Spinal cord (tissue), 10 donors: ENCODE measurements around the gene CHIC2. TPM values are rescaled to one million over a fixed set of nuclear protein-coding genes. Genes with fewer than 3 reads are reported as not detected.

Experiments
- DNase-seq, 6 donors: peaks; one replicate each; pipeline versions ENCODE4 v3.0.0 to v3.0.0-alpha.2; 2013 to 2015; ENCODE audit warnings: low spot score in 6 of 6, low read depth in 4 of 6
- H3K27ac ChIP-seq: one replicate; pipeline ENCODE4 v1.5.1; 2013; ENCODE audit warnings: low read depth, low read length, control low read depth
- H3K27me3 ChIP-seq: one replicate; pipeline ENCODE4 v1.6.1; 2013; ENCODE audit warnings: low read length; ENCODE audit not compliant: control insufficient read depth, insufficient read depth
- H3K36me3 ChIP-seq: one replicate; pipeline ENCODE4 v1.6.1; 2013; ENCODE audit warnings: low read length; ENCODE audit not compliant: control insufficient read depth, insufficient read depth
- H3K4me1 ChIP-seq: one replicate; pipeline ENCODE4 v1.6.1; 2013; ENCODE audit warnings: low read length; ENCODE audit not compliant: control insufficient read depth, insufficient read depth
- H3K4me3 ChIP-seq: one replicate; pipeline ENCODE4 v1.5.1; 2013; ENCODE audit warnings: low read depth, low read length, control low read depth
- H3K9me3 ChIP-seq: one replicate; pipeline ENCODE4 v1.6.1; 2013; ENCODE audit warnings: low read length; ENCODE audit not compliant: control insufficient read depth, insufficient read depth
- WGBS: methylation state at CpG from one replicate; pipeline ENCODE4 v1.1.5; 2013; ENCODE audit warnings: missing lambda C conversion rate; ENCODE audit not compliant: insufficient coverage; 5-methylcytosine and 5-hydroxymethylcytosine counted together
- polyA plus RNA-seq, 2 donors: library from polyadenylated mRNA; unstranded; fragments of 120-200 nt; gene quantifications; one replicate each; pipeline ENCODE4 v1.2.1, GENCODE V29; 2013; ENCODE audit not compliant: insufficient read length in 2 of 2
- total RNA-seq, 2 donors: library from RNA; depleted of rRNA in 1 of 2; stranded (reverse); fragments of 120-200 nt in 1 of 2; fragments of >200 nt in 1 of 2; gene quantifications; one replicate each; pipeline versions ENCODE4 v1.2.3 to v1.2.4, GENCODE V29; 2013 to 2014
- donor health status: healthy.

CHIC2 gene
- total and polyA plus RNA-seq, 4 donors: 21.0 to 39.5 (median 27.5) TPM

- Histone ChIP-seq H3K27ac (no peak overlapping the region), H3K9me3 (no peaks in the 10 kb centered on the region), H3K4me1 (no peaks in the 10 kb centered on the region), H3K27me3 (no peaks in the 10 kb centered on the region), H3K4me3 (no peak overlapping the region), H3K36me3 (no peaks in the 10 kb centered on the region)
- DNase-seq: no peak
- no CpG with 5 or more reads among the region's 1 CpG for WGBS
Measured at GRCh38 chr4:54017974-54018373, 46.4 kb downstream of the CHIC2 start.

DNA sequence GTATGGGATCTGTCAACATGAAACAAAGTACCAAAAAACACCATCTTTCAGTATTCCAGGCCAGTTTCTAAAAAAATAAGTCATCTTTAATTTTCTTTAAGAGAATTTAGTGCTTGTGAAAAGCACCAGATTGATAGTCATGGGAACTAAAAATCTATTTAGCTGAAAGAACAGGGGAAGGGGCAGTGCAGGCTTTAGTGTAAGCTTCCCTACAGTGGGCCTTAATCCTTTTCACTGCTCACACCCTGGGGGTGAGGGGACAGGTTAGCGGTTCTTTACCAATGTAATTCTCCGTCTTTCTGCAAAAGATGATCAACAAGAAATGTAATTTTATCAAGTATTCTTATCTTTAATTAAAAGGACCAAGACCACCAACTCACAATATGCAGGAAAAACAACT is 47.1 kb downstream of the CHIC2 start:
- no peak for DNase-seq
- Histone ChIP-seq H3K4me1 (no peaks in the 10 kb centered on the region), H3K36me3 (no peaks in the 10 kb centered on the region), H3K27ac (no peak overlapping the region), H3K9me3 (no peaks in the 10 kb centered on the region), H3K27me3 (no peaks in the 10 kb centered on the region), H3K4me3 (no peak overlapping the region)
- WGBS: no CpG with 5 or more reads among the region's 2 CpGs

DNA sequence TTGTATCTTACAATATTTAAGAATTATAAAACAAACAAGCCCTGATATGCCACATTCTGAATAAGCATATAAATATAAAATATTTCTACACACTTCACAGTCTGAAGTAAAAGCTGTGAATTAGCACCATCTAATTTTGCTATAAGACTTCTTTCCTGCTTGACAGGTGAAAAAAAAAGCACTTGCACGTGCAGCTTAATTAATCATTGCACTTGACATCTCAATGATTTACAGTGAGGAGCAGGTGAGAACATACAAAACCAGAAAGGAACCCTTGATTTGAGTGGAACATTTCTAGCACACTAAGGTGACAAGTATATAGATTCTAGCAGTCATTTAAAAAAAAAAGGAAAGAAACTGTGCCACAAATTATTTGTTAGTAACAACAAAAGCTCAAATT is 47.9 kb downstream of the CHIC2 start:
- H3K4me1 ChIP-seq: no peaks in the 10 kb centered on the region
- H3K27ac ChIP-seq: no peak overlapping the region
- no peaks in the 10 kb centered on the region for H3K27me3 ChIP-seq
- no peaks in the 10 kb centered on the region for H3K9me3 ChIP-seq
- H3K36me3 ChIP-seq: no peaks in the 10 kb centered on the region
- DNase-seq: no peak
- no peak overlapping the region for H3K4me3 ChIP-seq
- no CpG with 5 or more reads among the region's 1 CpG for WGBS

- 40% methylated on average over 4 of the region's 10 CpGs for WGBS
- Histone ChIP-seq H3K4me3 (no peak overlapping the region), H3K4me1 (no peaks in the 10 kb centered on the region), H3K27me3 (no peaks in the 10 kb centered on the region), H3K9me3 (no peaks in the 10 kb centered on the region), H3K36me3 (no peaks in the 10 kb centered on the region), H3K27ac (no peak overlapping the region)
- DNase-seq: peak in 2 of 6 donors; percentile 46 to 69
Measured at GRCh38 chr4:54015423-54016030, 48.9 kb downstream of the CHIC2 start.

DNA sequence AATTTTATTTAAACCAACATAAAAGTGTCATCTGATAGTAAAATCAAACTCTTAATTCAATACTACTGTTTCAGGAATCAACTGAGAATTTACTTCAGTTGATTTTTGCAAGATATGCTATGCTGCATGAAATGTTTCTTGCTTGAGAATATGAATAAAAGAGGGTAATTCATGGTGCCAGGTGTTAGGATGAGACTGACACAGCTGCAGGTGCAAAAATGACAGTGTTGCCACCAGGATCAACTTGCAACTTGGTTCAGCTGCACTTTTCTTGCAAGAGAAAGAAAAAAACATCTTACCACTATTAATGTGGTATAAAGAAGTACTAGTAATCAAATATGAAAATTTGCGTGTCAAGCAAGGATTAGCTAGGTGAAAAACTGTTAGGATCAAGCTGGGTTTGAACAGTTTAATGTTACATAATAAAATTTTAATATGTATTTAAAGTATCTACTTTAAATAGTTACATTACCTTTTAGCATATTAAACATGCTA is 49.7 kb downstream of the CHIC2 start:
- H3K9me3 ChIP-seq: no peaks in the 10 kb centered on the region
- H3K4me1 ChIP-seq: no peaks in the 10 kb centered on the region
- no peak overlapping the region for H3K4me3 ChIP-seq
- no peak overlapping the region for H3K27ac ChIP-seq
- no peaks in the 10 kb centered on the region for H3K36me3 ChIP-seq
- no CpG with 5 or more reads among the region's 1 CpG for WGBS
- H3K27me3 ChIP-seq: no peaks in the 10 kb centered on the region
- peak in 1 of 6 donors; percentile 19 for DNase-seq

- Histone ChIP-seq H3K27me3 (no peaks in the 10 kb centered on the region), H3K36me3 (no peaks in the 10 kb centered on the region), H3K4me1 (no peaks in the 10 kb centered on the region), H3K27ac (no peak overlapping the region), H3K4me3 (no peak overlapping the region), H3K9me3 (no peaks in the 10 kb centered on the region)
- no peak for DNase-seq
Measured at GRCh38 chr4:54011201-54011600, 53.2 kb downstream of the CHIC2 start.

DNA sequence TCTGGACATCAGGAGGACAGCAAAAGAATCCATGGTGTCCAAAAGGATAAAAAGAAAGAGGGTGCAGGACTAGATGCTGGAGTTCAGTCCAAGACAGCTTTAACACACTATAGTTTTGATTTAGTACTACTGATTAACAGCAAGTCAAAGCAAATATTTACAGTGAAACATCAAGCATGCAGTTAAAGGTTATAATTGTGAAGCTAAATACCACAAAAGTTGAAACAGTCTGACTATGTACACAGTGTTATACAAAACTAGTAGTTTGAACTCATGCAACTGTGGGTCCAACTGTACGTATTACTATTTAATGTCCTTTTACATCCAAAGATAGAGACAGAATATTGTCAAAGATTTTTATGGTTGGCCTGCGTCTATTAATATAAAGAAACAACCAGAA is 57.6 kb downstream of the CHIC2 start:
- DNase-seq: no peak
- no peak overlapping the region for H3K27ac ChIP-seq
- no peaks in the 10 kb centered on the region for H3K9me3 ChIP-seq
- no peaks in the 10 kb centered on the region for H3K36me3 ChIP-seq
- H3K4me1 ChIP-seq: no peaks in the 10 kb centered on the region
- H3K4me3 ChIP-seq: no peak overlapping the region
- WGBS: no CpG with 5 or more reads among the region's 2 CpGs
- H3K27me3 ChIP-seq: no peaks in the 10 kb centered on the region

DNA sequence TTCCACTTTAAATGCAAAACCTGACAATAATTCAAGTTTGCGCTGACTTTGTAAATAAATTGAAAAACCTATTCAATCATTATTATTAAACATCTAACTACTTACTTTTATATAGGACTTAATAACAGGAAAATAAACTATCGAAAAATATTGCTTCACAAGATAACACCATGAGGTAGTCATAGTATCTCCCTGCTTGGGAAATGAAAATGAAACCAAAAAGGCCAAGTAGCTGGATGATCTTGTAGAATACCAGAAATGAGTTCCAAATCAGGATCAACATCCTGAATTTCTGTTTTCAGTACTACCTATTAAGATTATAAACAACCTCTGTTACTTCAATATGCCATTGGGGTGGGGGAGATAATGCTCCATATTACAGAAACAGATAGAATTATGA is 58.9 kb downstream of the CHIC2 start:
- DNase-seq: no peak
- WGBS: no CpG with 5 or more reads among the region's 2 CpGs
- no peak overlapping the region for H3K27ac ChIP-seq

DNA sequence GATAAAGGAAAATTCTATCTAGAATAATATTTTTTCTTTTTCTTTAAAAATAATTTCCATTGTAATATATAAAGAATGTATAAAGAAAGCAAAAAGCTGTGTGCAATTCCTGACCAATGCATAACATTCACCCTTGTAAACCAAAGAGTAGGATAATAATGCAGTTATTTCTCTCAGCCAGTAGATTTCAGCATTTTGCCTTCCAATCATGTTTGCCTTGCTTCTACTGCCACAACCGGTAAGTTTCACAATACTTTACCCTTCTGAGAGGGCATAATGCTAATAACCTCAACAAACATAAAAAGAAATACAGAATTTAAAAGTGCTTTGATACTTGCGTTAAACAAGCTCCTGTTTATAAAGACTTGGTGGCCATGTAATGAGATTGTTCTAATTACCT is 59.9 kb downstream of the CHIC2 start:
- Histone ChIP-seq H3K27me3 (no peaks in the 10 kb centered on the region), H3K36me3 (no peaks in the 10 kb centered on the region), H3K4me3 (no peak overlapping the region), H3K4me1 (no peaks in the 10 kb centered on the region), H3K27ac (no peak overlapping the region), H3K9me3 (no peaks in the 10 kb centered on the region)
- no CpG with 5 or more reads among the region's 2 CpGs for WGBS
- DNase-seq: no peak

More for the DNA sequence above, 58.9 kb downstream of the CHIC2 start:
- H3K27me3 ChIP-seq: no peaks in the 10 kb centered on the region
- no peak overlapping the region for H3K4me3 ChIP-seq
- no peaks in the 10 kb centered on the region for H3K4me1 ChIP-seq
- no peaks in the 10 kb centered on the region for H3K9me3 ChIP-seq
- no peaks in the 10 kb centered on the region for H3K36me3 ChIP-seq

- WGBS: 25% methylated on average over 2 of the region's 10 CpGs
Measured at GRCh38 chr4:54001668-54002365, 62.6 kb downstream of the CHIC2 start.

More at GRCh38 chr4:54001668-54002365, 62.6 kb downstream of the CHIC2 start:
- DNase-seq: peak in 5 of 6 donors; percentile 24 to 85 (median 44)
- Histone ChIP-seq H3K4me3 (no peak overlapping the region), H3K27ac (no peak overlapping the region), H3K4me1 (no peaks in the 10 kb centered on the region), H3K9me3 (no peaks in the 10 kb centered on the region), H3K36me3 (no peaks in the 10 kb centered on the region), H3K27me3 (no peaks in the 10 kb centered on the region)
